GM18907 (cell line): ENCODE results near the gene ITGA2B.
"Not testable (repeated sequence)": the region's sequence is repeated elsewhere in the genome, so short reads cannot be mapped to it uniquely, and the experiment has no call there.

Experiments
- ATAC-seq: cut with Tn5 transposase; IDR thresholded peaks from one replicate; pipeline ENCODE4 v1.9.1; 2021; ENCODE audit warnings: mild to moderate bottlenecking, moderate library complexity; ENCODE audit not compliant: unreplicated experiment

Gene ITGA2B

DNA sequence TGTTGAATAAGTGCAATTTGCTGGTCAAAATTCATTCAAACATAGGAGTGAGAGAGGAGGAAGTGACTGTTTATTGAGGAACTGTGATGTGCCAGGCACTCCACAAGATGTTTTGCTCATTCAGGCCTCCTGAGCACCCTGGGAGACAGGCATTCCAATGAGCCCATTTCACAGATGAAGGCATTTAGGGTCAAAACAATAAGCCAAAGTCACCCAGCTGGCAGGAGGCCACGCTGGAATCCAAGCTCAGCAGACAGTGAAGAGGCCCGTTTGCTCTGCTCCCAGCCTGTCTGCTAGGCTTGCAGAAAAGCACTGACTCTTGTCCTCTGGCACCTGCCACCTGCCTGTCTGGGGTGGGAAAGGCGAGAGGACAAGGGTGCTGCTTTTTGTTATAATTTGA is 54.7 kb downstream of the ITGA2B start:
- no peak for ATAC-seq

DNA sequence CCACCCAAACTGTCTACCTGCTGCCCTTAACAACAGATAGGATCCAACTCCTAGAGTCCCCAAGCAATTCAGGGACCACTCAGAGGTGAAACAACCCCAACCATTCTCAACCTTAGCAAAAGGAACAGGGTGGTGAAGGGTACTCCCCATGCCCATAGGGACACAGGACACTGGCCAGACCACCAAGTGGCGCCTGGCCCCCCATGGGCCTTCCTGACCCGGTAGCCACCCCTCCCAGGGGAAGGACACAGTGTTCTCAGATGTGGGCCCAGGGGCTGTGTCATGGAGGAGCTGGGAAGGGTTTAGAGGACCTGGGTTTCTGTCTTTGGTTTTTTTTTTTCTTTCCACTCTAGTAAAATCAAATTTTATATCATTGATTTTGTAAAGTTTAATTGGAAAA is 55.1 kb downstream of the ITGA2B start:
- ATAC-seq, result no peak

DNA sequence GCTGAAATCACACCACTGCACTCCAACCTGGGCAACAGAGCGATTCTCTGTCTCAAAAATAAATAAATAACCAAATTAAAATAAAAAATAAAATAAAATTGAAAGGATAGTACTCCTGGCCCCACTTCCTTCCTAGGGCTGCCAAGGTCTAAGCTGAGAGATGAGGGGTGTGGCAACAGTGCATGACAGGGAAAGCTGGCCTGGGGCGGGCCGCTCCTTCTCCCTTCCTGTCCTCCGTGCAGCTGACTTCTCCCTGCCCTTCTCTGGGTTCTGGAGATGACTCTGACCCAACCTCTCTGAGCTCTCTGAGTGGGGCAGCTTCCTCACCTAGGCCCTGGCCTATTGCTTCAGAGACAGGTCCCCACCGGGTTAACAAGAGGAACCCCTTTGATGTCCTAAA is 56.1 kb downstream of the ITGA2B start:
- ATAC-seq, result no peak

DNA sequence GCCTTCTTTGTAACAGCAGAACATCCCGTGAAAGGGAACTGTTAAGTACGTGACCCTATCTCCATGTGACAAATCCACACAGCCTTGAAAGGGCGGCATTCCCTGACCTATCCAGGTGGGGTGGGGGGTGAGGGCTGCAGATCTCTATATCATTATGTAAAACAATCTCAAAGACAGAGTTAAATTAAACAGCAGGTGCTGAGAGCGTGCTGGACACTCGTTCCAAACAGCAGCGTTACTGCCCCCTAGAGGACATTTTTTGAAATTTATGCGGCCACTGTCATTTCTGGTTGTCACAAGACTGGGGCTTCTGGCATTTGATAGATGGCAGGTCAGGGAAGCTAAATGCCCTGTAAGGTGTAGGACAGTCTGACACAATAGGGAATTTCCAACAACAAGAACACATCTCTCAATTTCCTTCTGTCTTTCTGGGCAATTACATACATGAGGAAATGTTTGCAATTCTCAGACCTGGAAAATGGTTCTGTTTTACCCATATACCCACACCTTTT is 58.1 kb downstream of the ITGA2B start:
- ATAC-seq, result peak; percentile 40

DNA sequence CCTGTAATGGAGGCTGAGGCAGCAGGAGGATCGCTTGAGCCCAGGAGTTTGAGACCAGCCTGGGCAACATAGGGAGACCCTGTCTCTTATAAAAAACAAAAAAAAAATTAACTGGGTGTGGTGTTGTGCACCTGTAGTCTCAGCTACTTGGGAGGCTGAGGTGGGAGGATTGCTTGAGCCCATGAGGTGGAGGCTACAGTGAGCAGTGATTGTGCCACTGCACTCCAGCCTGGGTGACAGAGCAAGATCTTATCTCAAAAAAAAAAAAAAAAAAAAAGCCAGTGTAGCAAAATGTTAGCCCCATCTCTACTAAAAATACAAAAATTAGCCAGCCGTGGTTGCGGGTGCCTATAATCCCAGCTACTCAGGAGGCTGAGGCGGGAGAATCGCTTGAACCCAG is 59.2 kb downstream of the ITGA2B start:
- not testable (repeated sequence) for ATAC-seq

DNA sequence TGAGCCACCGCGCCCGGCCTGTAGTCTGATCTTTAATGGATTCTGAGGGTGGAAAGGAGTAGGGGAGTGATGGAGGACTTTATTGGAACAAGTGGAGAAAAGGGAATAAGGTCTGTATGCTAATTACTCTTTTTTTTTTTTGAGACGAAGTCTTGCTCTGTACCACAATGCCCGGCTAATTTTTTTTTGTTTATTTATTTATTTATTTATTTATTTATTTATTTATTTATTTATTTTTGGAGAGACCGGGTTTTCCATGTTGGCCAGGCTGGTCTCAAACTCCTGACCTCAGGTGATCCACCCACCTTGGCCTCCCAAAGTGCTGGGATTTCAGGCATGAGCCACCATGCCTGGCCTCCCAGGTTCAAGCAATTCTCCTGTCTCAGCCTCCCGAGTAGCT is 59.9 kb downstream of the ITGA2B start:
- ATAC-seq, result not testable (repeated sequence)

DNA sequence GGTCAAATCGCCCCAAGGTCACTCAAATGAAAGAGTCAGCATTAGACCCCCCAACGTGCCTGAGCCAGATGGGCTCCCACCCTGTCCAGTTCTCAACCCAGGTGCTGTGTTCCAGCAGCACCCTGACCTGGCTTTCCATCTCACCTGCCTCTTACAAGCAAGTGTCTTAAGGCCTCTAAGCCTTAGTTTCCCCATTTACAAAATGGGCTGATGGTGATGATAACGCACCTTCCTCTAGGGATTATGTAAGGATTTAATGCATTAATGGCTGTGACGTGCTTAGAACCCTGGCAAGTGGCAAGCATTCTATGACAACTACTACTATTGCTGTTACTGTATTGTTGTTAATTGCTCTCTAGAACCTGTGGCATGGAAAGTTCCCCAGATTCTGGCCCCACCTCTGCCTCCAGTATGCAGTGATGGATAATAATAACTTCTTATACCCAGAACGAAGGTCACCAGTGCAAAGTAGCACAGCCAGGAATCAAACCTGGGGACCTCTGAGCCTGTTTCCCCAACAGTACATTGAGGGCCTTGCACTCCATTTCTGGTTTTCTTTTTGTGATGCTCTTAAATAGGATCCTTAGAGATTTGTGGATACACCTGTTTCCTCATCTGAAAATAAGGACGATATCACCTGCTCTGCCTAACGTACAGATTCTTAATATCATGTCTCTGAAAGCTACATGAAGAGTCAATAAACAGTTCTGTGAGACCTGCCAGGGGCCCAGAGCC is 61.6 kb downstream of the ITGA2B start:
- ATAC-seq, result no peak

DNA sequence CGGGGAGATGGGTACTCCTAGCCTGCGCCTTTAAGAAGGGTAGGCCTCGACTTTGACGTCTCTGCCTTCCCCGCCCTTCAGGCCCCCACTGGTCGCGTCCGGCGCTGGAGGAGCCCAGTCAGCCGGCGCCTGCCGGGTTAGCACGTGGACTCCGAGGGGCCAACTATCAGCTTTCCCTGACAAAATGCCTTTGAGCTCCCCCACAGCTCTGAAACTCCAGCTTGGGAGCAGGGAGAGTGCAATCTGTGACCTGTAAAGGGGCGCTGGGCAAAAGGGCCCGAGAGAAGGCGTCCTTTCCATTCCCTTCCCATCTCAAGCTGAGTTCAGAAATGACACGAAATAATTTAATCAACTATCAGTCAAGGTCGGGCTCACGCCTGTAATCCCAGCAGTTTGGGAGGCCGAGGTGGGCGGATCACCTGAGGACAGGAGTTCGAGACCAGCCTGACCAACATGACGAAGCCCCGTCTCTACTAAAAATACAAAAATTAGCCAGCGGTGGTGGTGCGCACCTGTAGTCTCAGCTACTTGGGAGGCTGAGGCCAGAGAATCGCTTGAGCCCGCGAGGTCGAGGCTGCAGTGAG is 62.5 kb downstream of the ITGA2B start:
- ATAC-seq, result peak; percentile 39

DNA sequence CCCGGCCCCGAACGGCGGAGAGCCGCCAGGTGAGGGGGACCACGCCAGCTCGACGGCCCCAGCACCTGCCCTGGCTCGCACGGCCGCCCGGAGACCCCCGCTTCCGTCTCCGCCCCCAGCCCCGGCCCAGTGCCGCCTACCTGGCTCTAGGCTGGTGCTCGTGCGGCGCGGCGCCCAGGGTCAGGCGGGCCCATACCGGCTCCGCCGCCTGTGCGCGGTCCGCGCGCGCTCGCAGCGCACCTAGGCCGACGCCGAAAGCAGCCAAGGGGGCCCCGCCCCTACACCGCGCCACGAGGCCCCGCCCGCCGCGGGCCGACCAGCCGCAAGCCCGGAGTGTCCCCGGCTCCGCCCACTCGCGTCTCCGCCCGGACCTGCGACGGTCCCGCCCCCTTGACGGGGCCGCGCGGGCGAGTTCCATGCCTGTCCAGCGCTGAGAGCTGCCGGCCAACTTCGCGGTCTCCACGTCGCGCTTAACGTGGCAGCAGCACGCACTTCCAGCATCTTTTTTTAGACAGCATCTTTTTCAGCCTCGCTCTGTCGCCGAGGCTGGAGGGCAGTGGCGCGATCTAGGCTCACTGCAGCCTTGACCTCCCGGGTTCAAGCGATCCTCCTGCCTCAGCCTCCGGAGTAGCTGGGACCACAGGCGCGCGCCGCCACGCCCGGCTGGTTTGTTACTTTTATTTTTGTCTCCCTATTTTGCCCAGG is 64.7 kb downstream of the ITGA2B start, which contains the start of gene SLC25A39:
TSS of gene SLC25A39 (minus strand) at position 253 of the 705 bp plus-strand sequence. CDS start 1,261 bp downstream, outside the sequence.
- ATAC-seq, result peak; percentile 64

DNA sequence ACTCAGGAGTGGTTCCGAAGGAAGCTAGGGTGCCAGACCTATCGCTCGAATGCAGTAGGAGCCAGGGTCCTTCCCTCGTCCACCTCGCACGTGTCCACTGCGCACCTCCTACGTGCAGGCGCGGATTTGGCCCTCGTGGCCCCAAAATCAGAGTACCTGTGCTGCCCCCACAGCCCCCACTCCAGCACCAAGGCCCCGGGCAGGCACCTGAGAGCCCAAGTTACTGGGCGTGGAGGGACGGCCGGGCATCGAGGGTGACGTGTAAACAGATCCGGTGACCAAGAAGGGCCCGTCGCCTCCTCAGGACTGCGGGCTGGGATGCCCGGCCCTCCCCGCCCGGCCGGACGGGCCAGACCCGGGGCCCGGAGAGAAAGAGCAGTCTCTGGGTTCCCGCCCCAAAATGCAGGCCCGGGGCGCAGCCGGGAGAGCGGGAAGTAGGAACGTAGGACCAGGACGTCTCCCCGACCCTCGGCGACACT is 65.3 kb downstream of the ITGA2B start:
- ATAC-seq, result peak; percentile 4

DNA sequence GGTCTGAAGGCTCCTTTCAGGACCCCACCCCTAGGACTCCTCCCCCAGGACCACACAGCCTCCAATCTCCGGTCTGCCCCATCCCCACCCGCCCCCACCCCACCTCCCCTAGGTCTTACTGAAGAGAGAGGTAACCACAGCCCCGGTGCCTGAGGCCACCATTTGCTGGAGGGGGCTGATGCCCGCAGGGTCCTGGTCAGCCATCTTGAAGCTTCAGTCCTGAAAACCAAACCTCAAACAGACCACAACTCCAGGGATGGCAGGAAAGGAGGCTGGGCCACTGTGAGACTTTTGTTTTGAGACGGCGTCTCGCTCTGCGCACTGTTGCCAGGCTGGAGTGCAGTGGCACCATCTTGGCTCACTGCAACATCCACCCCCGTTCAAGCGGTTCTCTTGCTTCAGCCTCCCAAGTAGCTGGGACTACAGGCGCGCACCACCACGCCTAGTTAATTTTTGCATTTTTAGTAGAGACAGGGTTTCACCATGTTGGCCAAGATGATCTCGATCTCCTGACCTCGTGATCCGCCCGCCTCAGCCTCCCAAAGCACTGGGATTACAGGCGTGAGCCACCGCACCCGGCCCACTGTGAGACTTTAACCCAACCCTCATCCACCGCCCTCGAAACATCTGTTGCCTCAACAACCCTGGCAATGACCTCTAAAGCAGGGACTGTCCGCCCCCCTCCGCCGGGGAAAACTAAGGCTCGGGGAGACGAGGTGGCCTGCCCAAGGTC is 65.9 kb downstream of the ITGA2B start:
- ATAC-seq, result no peak

DNA sequence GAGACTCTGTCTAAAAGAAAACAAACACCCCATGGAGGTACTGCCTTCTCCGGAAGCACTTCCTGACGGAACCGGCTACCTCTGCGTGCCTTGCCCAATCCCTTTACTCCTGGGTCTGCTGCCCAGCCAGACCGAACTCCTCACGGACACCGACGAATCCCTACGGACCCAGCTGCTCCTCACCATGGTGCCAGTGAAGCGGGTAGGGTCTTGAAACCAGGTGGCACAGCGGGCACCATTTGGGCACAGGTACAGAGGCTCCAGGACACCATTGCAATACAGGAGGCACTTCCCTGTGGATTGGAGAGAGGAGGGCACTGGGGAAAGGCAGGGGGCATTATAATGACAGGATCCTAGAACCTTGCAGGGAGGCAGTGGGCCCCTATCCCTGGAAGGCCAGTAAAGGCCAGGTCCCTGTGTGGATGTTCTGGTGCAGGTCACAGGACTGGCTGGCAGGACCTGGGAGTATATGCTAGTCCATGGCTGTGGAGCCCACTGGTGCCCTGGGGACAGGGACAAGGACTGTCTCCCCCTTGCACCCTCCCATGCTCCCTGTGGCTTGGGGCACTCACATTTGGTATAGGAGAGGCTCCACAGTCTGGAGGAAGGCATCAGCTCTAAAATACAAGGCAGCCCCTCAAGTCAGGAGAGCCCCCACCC is 67.1 kb downstream of the ITGA2B start:
- ATAC-seq, result no peak
